ENCODE measurements around the gene GPR146.
"Not testable (repeated sequence)": the region's sequence is repeated elsewhere in the genome, so short reads cannot be mapped to it uniquely, and the experiment has no call there.

GPR146 gene

DNA sequence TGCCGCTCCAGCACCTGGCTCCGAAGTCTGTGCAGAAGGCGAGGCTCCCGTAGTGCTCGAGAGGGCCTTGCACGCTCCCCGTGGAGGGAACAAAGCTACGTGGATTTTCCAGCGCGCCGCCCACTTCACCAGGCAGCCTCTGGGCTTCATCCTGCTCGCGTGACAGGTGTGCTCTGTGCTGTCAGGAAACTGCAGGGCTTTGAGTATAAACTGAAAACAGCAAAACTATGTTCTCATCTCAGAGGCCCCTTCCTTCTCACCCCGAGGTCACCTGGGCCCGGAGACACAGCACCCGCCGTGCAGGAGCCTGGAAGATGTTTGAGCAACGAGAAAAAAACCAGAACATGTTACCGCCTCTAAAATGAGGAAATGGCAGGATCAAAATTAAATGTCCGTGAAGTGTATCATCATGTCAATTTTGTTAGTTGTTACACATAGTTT lies 17.6 kb upstream of the GPR146 start:
- DNase-seq, result peak; percentile 53

DNA sequence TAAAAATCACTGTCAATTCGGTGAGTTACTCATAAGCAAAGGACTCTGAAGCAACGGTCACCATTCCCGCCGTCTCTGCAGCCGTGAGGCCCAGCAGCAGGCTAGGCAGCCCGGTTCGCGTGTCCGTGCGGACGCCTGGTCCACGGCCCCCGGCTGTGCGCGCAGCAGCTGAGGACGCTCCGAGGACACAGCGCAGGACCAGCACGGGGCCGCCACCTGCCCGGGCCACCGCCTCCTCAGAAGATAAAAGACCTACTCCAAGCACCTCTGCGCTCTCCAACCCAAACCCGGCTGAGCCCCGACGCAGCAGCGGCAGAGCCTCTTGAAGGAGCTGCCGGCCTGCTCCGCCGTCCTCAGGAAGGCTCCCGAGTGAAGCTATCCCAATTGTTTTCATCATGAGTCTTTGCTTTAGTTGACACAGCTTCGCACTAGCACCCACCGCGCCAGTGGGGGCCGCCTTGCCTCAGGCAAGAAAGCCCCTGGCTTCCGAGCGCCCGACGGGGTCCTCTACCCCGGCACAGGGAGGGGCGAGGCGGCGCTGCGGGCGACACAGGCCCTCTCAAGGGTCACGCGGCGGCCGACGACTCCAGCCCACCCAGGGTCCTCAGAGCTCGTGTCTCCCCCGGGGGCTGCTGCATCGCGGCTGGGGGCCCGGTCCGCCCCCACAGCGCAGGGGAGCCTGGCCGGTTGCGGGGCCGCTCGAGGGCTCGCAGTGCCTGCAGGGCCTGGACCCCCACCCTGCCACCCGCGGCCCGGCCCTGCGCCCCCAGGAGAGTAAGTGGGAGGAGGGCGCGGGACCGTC lies 16.9 kb upstream of the GPR146 start:
- peak; percentile 5 for DNase-seq

DNA sequence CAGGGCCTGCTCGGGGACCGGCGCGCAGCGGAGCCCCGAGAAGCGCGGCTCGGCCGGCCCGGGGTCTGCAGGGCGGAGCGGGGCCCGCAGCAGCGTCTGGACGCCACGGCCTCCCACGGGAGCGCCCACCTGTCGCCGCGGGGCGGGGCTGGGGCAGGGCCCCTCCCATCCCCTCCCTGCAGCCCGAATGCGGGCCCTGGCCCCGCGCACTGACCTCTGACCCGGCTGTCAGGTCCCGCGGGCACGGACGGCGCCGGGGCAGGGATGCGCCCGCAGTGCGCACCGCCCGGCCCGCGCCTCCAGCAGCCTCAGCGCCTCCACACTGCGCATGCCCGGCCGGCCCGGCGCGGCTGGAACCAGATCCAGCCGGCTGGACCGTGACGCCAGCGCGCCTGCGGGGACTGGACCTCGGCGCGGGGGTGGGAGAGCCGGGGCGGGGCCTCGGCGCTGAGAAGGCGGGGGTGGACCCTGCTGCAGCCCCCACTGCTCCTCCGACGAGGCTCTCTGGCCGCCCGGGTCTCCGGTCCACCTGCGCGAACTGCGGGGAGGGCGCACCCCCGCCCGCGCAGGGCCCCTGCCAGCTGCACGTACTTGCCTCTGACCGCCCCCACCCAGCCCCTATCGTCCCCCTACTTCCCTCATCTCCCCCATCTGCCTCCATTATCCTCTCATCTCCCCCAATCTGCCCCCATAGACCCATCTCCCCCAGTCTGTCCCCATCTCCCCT lies 16.1 kb upstream of the GPR146 start:
- DNase-seq, result peak; percentile 57

DNA sequence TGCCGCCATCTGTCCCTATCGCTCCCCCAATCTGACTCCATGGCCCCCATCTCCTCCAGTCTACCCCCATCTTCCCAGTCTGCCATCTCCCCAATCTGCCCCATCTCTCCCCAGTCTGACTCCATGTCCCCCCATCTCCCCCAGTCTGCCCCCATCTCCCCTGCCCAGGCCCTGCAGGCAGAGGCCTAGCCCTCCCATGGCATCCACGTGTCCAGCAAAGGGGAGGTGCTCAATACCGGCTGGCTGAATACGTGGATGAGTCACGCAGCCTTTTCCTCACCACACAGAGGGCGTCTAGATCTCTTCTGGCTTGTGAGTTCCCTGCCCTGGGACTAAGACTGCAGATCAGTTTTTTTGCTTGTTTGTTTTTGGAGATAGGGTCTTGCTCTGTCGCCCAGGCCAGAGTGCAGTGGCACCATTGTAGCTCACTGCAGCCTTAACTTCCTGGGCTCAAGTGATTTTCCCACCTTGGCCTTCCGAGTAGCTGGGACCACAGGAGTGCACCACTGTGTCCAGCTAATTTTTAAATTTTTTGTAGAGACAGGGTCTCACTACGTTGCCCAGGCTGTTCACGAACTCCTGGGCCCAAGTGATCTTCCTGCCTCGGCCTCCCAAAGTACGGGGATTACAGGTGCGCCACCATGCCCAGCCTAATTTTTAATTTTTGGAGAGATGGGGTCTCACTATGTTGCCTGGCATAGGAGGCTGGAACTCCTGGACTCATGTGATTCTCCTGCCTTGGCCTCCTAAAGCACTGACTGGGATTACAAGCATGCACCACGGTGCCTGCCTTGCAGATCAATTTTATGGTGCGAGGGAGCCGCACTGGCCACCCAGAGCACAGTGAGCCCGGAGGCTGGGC lies 15.3 kb upstream of the GPR146 start:
- peak; percentile 46 for DNase-seq

DNA sequence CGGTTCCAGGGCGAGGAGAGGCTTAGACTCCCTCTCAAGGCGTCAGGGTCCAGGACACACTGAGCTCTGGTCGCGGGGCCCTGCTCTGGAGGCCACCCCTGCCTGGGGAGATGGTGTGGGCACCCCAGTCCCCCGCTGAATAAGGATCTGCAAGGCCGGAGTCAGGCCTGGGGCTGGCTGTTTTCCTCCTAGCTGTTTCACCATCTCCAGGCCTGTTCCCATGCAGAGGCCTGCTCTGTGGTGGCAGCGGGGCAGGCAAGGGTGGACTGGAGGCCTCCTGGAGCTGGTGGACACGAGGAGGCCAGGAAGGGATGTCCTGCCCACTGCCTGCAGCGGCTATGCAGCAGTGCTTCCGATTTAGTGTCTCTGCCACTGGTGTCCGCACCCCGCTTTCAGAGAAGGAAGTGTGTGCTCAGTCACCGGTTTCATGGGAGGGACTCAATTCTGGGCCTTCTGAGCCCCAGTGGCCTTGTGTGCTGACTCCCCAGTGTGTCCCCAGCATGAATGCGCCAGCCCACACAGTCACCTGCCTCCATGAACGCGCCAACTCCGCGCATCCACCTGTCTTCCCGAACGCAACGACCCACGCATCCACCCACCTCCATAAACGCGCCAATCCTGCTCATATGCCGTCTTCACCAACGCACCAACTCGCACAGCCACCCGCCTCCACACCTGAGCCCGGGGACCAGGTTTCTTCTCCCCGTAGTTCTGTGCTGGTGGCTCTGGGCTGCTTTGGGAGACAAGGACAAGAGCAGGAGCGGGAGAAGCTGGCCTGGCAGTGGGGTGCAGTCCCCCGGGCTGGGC lies 14.5 kb upstream of the GPR146 start:
- no peak for DNase-seq

DNA sequence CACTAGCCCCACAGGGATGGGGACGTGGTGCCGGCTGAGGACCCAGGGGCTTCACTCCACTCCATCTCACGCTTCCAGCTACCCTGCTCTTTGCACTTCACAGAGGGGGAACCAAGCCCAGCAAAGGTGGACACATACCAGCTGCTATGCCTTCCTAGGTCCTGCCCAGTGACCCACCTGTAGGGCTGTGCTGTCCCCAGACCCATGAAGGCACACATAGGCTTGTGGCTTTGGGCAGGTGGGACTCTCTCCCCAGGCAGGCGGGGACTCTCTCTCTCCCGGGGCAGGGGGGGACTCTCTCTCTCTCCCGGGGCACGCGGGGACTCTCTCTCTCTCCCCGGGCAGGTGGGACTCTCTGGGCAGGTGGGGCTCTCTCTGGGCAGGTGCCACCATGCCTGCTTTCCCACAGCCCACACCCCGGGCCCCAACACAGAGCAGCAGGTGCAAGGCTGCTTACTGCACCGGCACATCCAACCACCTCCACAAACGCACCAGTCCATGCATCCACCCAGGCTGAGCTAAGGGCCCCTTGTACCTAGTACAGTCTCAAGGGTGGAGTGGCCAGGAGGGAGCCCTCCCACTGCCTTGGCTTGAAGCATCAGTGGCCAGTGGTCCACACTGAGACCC lies 13.8 kb upstream of the GPR146 start:
- peak; percentile 26 for DNase-seq

DNA sequence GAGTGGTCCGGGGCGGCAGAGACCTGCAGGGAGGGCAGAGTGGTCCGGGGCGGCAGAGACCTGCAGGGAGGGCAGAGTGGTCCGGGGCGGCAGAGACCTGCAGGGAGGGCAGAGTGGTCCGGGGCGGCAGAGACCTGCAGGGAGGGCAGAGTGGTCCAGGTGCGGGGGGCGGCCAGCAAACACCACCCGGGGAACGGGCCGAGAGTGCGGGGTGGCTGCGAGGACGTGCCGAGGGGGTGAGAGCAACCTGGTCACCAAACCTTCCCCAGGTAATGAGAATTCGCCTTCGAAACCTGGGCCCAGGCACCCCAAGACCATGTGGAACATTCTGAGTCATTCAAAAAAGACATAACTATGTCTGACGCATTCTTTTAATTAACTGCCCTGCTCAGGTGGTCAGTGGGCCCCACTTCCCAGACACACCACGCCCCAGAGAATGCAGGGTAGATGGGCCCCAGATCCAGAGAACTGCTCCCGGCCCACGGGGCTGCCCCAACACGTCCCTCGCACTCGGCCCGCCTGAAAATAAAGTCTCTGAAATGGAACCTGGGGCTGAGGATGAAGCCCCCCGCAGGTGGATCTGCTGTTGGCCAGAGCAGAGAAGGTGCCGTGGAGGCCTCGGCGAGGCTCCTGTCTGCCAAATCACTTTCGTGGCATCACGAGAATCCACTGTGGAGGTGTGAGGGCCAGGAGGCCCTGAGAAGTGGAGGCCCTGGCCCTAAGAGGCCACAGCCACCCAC lies 12.5 kb upstream of the GPR146 start:
- no peak for DNase-seq

DNA sequence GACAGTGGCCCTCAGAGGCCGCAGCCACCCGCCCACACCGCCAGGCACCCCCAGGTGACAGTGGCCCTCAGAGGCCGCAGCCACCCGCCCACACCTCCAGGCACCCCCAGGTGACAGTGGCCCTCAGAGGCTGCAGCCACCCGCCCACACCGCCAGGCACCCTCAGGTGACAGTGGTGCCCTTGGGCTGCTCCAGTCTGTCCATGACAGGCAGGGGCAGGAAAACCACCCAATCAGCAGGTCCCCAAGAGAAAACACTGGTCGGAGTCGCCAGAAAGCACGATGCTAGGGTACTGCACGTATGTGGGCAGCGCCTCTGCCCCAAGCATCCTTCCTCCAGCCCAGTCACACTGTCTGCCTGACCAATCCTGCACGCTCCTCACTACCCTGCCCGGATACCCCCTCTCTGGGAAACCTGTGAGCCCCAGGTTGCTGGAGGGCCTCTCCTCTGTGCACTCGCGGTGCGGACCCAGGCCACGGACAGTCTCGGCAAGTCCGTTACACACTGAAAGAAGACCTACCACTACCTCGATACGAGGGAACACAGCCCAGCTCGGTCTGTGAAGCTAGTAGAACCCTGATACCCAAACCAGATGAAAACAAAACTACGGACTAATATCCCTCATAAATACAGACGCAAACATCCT lies 11.7 kb upstream of the GPR146 start:
- DNase-seq, result no peak

DNA sequence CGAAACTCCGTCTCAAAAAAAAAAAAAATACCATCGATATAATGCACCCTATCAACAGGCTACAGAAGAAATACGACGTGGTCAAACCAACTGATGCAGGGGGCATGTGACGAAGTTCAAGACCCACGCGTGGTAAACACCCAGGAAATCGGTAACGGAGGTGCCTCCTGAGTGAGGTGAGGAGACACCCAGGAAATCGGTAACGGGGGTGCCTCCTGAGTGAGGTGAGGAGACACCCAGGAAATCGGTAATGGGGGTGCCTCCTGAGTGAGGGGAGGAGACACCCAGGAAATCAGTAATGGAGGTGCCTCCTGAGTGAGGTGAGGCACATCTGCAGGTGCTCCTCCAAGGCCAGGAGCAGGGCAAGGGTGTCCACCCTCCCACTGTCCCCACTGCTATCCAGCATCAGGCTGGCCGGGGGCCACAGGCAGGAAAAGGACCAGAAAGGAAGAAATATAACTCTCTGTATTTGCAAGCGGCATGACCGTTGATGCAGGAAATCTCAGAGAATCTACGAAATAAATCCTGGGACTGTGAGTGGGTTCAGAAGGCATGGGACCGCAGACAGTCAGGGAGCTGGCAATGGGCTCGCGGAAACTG lies 10.7 kb upstream of the GPR146 start:
- DNase-seq, result no peak

DNA sequence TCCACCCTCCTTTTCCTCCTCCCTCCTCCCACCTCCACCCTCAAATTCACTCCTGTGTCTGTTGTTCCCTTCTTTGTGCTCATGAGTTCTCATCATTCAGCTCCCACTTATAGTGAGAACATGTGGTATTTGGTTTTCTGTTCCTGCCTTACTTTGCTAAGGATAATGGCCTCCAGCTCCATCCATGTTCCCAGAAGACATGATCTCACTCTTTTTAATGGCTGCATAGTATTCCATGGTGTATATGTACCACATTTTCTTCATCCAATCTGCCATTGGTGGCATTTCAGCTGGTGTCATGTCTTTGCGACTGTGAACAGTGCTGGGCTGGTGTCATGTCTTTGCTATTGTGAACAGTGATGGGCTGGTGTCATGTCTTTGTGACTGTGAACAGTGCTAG lies 9.6 kb upstream of the GPR146 start:
- DNase-seq, result not testable (repeated sequence)

DNA sequence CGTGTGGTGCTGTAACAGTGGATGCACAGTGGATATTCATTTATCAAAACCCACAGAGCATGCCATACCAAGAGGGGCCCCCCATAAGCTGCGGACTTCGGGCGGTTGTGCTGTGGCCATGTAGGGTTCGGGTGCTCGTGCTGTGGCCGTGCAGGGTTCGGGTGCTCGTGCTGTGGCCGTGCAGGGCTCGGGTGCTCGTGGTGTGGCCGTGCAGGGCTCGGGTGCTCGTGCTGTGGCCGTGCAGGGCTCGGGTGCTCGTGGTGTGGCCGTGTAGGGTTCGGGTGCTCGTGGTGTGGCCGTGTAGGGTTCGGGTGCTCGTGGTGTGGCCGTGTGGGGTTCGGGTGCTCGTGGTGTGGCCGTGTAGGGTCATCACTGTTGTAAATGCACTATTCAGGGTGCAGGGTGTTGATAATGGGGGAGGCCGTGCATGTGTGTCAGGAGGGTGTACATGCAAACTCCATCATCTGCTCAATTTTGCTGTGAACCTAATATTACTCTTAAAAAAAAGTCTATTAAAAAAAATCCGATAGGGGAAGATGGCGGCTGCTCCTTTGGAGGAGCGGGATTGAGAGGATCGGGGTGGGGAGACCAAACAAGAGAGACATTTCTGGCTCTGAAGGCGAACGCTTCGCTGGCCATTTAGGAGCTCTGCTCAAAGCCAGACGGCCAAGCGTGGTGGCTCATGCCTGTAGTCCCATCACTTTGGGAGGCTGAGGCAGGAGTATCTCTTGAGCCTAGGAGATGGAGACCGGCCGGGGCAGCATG lies 8.0 kb upstream of the GPR146 start:
- not testable (repeated sequence) for DNase-seq

DNA sequence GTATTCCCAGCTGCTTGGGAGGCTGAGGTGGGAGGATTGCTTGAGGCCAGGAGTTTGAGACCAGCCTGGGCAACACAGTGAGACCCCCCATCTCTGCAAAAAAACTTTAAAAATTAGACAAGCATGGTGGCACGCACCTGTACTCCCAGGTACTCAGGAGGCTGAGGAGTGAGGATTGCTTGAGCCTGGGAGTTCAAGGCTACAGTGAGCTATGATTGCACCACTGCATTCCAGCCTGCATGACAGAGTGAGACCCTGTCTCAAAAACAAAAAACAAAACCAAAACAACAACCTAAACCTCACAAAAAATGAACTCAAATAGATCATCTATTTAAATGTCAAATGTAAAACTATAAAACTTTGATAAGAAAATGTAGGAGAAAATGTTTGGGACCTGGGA lies 4.1 kb upstream of the GPR146 start:
- DNase-seq, result not testable (repeated sequence)

DNA sequence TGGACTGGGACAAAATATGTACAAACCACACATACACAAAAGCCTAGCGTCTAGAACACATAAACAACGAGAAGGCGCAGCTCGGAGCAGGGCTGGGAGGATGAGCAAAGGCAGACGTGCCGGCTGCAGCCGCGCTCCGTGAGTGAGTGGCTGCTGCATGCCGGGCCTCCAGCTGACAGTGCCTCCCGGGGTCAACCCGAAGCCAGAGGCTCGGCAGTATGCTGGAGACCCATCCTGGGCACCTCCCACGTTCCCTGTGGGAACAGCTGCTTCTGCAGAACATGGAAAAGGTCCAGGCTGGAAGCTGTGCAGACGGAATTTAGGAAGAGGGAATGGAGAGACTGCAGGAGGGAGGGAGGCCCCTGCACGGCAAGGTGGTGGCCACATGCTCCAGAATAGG lies 3.6 kb upstream of the GPR146 start:
- DNase-seq, result peak; percentile 2

DNA sequence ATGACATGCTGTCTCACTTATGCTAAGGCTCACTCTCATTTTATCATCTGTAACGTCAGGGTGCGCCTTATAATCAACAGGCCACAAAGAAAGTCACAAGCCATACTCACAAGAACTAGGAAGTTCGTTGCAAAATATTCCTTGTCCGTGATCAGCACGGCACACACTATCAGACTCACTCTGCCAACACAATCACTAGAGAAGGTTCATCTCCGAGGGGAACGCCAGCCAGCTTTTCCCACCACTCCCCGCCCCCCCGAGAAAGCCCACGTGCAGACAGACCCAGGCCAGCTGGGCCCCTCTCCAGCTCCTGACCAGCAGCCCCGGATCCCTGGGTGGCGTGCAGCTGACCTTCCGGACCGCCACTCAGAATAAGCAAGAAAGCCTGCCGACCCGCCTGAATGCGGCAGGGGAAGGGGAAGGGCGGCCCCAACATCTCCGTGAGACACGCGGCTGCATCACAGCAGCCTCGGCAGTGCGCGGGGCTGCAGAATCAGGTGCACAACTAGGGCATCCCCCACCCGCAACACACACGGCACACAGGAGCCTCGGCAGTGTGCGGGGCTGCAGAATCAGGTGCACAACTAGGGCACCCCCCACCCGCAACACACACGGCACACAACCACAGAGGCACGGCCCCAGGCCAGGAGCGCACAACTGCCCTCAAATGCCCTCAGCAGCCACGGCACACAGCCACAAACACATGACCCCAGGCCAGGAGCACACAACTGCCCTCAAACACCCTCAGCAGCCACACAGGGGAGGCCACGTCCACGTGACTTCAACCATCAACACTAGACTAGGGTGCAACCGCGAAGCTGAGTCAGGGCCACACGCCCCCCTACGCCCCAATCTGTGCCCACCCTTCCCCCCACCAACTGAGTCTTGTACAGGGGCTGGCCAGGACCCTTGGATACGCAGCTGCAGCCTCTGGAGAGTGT lies 2.5 kb upstream of the GPR146 start:
- peak; percentile 37 for DNase-seq

DNA sequence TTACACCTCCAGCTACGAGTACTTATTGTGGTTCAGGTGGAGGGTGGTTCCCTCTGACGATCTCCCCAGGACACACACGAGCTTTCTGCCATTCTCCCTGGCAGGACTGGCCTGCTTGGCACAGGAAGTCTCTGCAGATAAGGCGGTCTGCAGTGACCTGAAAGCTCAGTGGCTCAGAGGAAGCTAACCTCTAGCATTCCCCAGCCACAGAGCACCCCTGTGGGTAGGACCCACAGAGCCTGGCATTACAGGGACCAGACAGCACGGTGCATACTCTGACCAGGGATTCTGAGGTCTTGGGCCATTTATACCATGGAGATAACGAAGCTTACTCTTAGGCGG lies 1.9 kb upstream of the GPR146 start:
- DNase-seq, result no peak

DNA sequence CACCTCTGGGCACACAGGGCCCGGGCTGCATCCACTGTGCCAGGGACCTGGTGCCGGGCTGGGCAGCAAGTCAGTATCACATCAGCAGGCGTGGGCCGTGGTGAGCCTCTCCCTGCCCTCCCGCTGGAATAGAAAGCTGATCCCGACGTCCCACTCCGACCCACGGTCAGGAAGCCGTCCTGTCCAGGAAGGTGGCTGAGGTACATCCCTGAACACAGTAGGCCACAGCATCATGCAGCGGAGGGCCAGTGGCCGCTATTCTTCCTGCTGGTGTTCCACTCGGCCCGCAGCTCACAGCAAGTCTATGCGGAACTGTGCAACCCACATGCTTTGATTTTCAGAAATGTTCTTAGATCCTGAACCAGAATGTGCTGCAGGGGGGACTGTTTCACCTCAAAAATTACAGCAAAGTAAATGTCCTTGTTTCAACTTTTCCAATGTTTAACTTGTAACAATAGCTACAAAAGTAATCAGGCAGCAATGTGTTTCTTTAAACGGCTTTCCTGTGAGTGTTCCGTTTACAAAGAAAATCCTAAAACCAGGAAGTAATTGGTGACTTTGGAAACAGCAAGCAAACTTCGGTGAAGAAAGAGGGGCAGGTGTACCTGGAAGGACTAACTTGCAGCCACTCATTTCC lies 676 bp upstream of the GPR146 start:
- DNase-seq, result no peak

DNA sequence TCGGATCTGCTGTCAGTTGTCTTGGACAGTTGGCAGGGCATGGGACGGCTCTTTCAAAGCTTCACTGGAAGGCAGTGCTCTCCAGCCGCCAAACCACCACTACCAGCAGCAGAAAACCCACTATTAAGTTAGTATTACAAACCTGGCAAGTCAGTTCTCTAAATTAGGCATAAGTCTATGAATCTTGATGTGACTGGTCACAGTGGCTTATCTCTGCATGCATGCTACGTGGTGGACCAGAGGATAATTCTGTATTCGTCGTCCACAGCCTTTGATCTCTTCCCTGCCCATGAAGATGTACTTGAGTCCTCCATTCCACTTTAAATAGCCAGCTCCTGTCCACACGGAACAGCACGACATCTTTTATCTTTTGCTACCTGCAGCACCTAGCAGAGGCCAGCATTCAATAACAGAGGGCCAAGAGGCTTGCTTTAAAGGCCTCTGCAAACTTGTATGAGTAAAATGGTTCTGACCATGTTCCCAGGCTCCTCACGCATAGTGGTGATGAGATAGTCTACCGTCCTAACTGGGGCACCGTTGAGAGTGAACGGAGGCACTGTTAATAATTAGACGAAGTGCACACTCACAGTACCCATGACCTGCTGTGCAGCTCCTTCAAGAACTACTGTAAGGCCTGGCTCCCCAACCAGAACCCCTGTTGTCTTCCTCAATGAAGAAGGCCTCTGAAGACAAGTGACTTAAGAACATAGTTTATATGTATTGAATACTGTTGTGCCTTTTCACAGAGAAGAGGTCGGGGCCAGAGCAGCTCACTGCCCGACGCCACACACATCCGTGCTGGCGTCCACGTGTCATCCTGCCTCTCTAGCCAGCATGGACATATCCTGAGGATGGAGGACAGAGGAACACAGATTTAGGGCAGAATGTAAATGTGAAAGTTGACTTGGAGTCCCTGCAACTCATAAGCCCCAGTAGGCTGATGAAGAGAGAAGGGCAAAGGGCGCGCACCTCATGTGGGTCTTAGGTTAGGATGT lies 1.0 kb downstream of the GPR146 start:
- no peak for DNase-seq
